HG03025 (cell line): ENCODE results near the gene RNFT2.

Experiments
- ATAC-seq: cut with Tn5 transposase; IDR thresholded peaks from one replicate; pipeline ENCODE4 v1.9.1; 2021; ENCODE audit warnings: mild to moderate bottlenecking, moderate library complexity; ENCODE audit not compliant: unreplicated experiment, low FRiP score

The RNFT2 gene

DNA sequence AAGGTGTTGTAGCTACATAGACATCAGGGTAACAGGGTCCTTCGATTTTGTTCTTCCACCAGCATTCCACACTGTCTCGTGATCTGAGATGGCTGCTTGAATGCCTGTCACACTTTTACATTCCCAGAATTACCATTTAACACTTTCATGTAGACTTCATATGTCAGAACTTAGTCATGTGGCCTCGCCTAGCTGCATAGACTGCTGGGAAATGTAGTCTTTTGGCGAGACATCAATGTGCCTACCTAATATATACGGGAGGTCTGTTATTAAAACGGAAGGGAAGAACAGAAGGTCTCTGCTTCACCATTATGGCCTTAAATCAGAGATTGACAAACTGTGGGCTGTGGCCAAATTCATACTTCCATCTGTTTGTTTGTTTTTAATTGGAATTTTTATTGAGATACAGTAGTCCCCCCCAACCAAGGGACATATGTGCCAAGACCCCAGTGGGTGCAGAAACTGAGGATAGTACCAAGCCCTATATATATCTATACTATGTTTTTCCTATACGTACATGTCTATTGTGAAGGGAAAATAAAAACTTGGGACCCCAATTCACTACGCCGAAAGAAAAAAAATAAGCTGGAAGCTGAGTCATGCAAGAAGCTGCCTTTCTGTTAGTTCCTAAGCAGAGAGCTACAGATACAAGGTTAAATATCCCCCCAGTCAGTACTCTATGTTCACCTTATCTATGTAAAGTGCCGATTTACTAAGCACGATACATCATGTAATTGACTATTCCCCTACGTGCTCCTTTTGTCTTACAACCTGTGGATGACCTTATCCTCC lies 154.4 kb downstream of the RNFT2 start:
- ATAC-seq: no peak

DNA sequence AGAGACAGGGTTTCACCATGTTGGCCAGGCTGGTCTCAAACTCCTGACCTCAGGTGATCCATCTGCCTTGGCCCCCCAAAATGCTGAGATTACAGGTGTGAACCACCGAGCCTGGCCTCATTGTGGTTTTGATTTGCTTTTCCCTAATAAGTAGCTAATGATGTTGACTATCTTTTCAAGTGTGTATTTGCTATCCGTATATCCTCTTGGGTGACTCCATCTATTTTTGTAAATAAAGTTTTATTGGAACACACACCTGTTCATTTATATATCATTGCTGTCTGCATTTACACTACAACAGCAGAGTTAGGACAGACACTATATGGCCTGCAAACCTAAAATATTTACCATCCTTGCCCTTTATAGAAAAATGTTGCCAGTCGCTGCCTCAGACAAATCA lies 156.8 kb downstream of the RNFT2 start:
- ATAC-seq: no peak

DNA sequence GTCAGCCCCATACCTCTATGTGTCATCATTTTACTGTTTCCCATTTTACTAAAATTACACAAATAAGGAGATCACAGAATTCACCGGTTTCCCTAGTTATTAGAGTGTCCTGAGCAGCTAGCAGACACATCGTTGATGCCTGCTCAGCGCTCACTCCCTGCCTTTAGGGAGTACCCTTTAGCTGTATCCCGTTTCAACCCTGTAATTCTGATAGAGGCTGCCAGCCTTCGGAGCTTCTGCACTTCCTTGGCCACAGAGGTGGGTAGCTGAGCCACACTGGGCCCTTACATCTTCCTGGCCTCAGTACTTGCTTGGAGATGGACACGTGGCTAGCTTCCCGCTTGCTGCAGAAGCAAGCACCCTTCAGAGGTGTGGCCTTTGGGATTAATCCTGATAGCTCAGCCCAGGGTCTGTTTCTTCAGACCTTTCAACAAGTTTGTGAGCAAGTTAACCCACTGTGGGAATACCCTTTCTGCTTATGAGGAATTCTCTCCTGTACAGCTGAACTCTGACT lies 158.4 kb downstream of the RNFT2 start:
- ATAC-seq: no peak

DNA sequence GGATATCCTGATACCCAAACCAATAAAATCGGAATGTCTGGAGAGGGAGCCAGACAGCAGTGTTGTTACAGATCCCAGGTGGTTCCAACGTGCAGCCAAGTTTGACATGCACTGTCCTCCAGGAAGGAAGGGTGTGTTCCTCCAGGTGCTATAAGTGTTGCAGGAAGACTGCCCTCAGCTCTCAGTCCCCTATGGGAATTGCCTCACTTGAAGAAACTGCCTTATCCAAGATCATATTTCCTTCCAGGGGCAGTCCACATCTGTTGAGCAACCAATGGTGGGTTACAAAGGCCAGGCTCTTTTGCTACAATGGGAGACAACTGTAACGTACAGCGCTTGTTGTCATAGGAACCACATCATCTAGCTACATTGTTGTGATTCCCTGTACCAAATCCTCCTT lies 159.4 kb downstream of the RNFT2 start:
- ATAC-seq: no peak

DNA sequence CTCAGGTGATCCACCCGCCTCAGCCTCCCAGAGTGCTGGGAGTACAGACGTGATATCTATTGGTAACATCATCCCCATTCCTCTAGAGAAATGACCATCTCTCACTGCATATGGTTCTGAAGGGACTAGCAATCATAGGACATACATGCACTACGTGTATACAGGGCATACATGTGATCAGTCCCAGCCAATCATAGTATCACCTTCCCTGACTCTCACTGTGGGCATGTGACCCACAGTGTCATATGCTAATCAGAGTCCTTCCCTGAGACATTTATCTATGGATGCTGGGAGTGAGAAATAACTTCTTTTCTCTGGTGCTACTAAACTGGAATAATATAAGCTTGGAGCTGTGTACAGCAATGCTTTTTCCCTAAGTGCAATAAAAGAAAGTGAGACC lies 160.6 kb downstream of the RNFT2 start:
- ATAC-seq: no peak

DNA sequence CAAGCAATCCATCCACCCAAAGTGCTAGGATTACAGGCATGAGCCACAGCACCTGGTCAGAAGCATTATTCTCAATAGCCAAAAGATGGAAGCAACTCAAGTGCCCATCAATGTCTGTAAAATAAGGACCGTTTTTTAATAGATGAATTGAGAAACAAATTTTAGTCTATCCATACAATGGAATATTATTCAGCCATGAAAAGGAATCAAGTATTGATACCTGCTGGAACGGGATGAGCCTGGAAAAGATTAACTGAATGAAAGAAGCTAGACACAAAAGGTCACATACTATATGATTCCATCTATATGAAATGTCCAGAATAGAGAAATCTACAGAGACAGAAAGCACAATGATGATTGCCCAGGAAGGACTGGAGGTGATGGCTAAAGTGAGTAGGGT lies 163.5 kb downstream of the RNFT2 start:
- ATAC-seq: no peak
